HG02678 (cell line): Measurements from ENCODE around the gene GPHN.
"Not testable (repeated sequence)": the region's sequence is repeated elsewhere in the genome, so short reads cannot be mapped to it uniquely, and the experiment has no call there.

ENCODE experiments used
- ATAC-seq: cut with Tn5 transposase; IDR thresholded peaks from one replicate; pipeline ENCODE4 v1.9.1; 2021; ENCODE audit warnings: mild to moderate bottlenecking, moderate library complexity; ENCODE audit not compliant: unreplicated experiment

Gene GPHN

GRCh38 chr14:66501592-66501991 is 6.4 kb upstream of the GPHN start:
- no peak for ATAC-seq

- not testable (repeated sequence) for ATAC-seq
Measured at GRCh38 chr14:66502836-66503235, 5.1 kb upstream of the GPHN start.

- no peak for ATAC-seq
Measured at GRCh38 chr14:66503532-66503931, 4.4 kb upstream of the GPHN start.

- ATAC-seq = peak; percentile 19
Measured at GRCh38 chr14:66507181-66507721, 696 bp upstream of the GPHN start.

- peak; percentile 0 for ATAC-seq
Measured at GRCh38 chr14:66508547-66508845, 549 bp downstream of the GPHN start.

- ATAC-seq = peak; percentile 28
Measured at GRCh38 chr14:66508846-66509621, 1.1 kb downstream of the GPHN start.

GRCh38 chr14:66509874-66510273 is 1.9 kb downstream of the GPHN start:
- no peak for ATAC-seq

GRCh38 chr14:66511849-66512248 is 3.9 kb downstream of the GPHN start:
- no peak for ATAC-seq

- no peak for ATAC-seq
Measured at GRCh38 chr14:66514213-66514612, 6.3 kb downstream of the GPHN start.

GRCh38 chr14:66530526-66530925 is 22.6 kb downstream of the GPHN start:
- ATAC-seq = no peak

GRCh38 chr14:66539034-66539433 is 31.1 kb downstream of the GPHN start:
- ATAC-seq = no peak

GRCh38 chr14:66540038-66540437 is 32.1 kb downstream of the GPHN start:
- no peak for ATAC-seq

- no peak for ATAC-seq
Measured at GRCh38 chr14:66541627-66542026, 33.7 kb downstream of the GPHN start.

GRCh38 chr14:66543996-66544395 is 36.0 kb downstream of the GPHN start:
- ATAC-seq = no peak

- not testable (repeated sequence) for ATAC-seq
Measured at GRCh38 chr14:66545191-66545590, 37.2 kb downstream of the GPHN start.

GRCh38 chr14:66545751-66546150 is 37.8 kb downstream of the GPHN start:
- not testable (repeated sequence) for ATAC-seq

- no peak for ATAC-seq
Measured at GRCh38 chr14:66563731-66564130, 55.8 kb downstream of the GPHN start.

- no peak for ATAC-seq
Measured at GRCh38 chr14:66568220-66568619, 60.3 kb downstream of the GPHN start.

GRCh38 chr14:66572826-66573225 is 64.9 kb downstream of the GPHN start:
- no peak for ATAC-seq

- no peak for ATAC-seq
Measured at GRCh38 chr14:66575014-66575413, 67.1 kb downstream of the GPHN start.

- no peak for ATAC-seq
Measured at GRCh38 chr14:66575939-66576338, 68.0 kb downstream of the GPHN start.

GRCh38 chr14:66587753-66588152 is 79.8 kb downstream of the GPHN start:
- ATAC-seq = not testable (repeated sequence)

GRCh38 chr14:66595394-66595793 is 87.4 kb downstream of the GPHN start:
- no peak for ATAC-seq
